ENCODE measurements around the gene RP9. TPM values are rescaled to one million over a fixed set of nuclear protein-coding genes. Genes with fewer than 3 reads are reported as not detected.

Gene RP9
- 8.1 and 8.2 TPM in 2 replicates for total RNA-seq

- DNase-seq (ENCODE audit: low read depth in 2 of 2) = peak in 1 of 2 donors; percentile 75
Observed at GRCh38 chr7:33109005-33109757, at the start of gene RP9. Gene RP9, minus strand, starts transcription at chr7:33109404. Its CDS starts 32 bp downstream, at chr7:33109372.

GRCh38 chr7:33157781-33158180 lies 48.6 kb upstream of the RP9 start:
- DNase-seq (ENCODE audit: low read depth in 2 of 2) = no peak

- no peak for DNase-seq (ENCODE audit: low read depth in 2 of 2)
Observed at GRCh38 chr7:33157311-33157710, 48.1 kb upstream of the RP9 start.

GRCh38 chr7:33156441-33156840 lies 47.2 kb upstream of the RP9 start:
- DNase-seq (ENCODE audit: low read depth in 2 of 2) = no peak

GRCh38 chr7:33155811-33156210 lies 46.6 kb upstream of the RP9 start:
- DNase-seq (ENCODE audit: low read depth in 2 of 2) = no peak

GRCh38 chr7:33152087-33152486 lies 42.9 kb upstream of the RP9 start:
- DNase-seq (ENCODE audit: low read depth in 2 of 2) = no peak

- no peak for DNase-seq (ENCODE audit: low read depth in 2 of 2)
Observed at GRCh38 chr7:33145156-33145555, 36.0 kb upstream of the RP9 start.

- no peak for DNase-seq (ENCODE audit: low read depth in 2 of 2)
Observed at GRCh38 chr7:33143996-33144718, 35.0 kb upstream of the RP9 start.

- DNase-seq (ENCODE audit: low read depth in 2 of 2) = no peak
Observed at GRCh38 chr7:33142585-33142984, 33.4 kb upstream of the RP9 start.

- DNase-seq (ENCODE audit: low read depth in 2 of 2) = no peak
Observed at GRCh38 chr7:33137103-33137502, 27.9 kb upstream of the RP9 start.

GRCh38 chr7:33130184-33130583 lies 21.0 kb upstream of the RP9 start:
- DNase-seq (ENCODE audit: low read depth in 2 of 2) = peak in 1 of 2 donors; percentile 20

- no peak for DNase-seq (ENCODE audit: low read depth in 2 of 2)
Observed at GRCh38 chr7:33129806-33130153, 20.6 kb upstream of the RP9 start.

GRCh38 chr7:33128990-33129805 lies 20.0 kb upstream of the RP9 start, which contains the start of gene BBS9:
Gene BBS9, plus strand, starts transcription at chr7:33129564. Its CDS starts 16,689 bp downstream, at chr7:33146253.
- peak; percentile 69 to 92 for DNase-seq (ENCODE audit: low read depth in 2 of 2)

- no peak for DNase-seq (ENCODE audit: low read depth in 2 of 2)
Observed at GRCh38 chr7:33128631-33128989, 19.4 kb upstream of the RP9 start.

- DNase-seq (ENCODE audit: low read depth in 2 of 2) = no peak
Observed at GRCh38 chr7:33127085-33127484, 17.9 kb upstream of the RP9 start.

- no peak for DNase-seq (ENCODE audit: low read depth in 2 of 2)
Observed at GRCh38 chr7:33118383-33118782, 9.2 kb upstream of the RP9 start.

GRCh38 chr7:33114976-33115375 lies 5.8 kb upstream of the RP9 start:
- DNase-seq (ENCODE audit: low read depth in 2 of 2) = no peak

GRCh38 chr7:33111614-33112013 lies 2.4 kb upstream of the RP9 start:
- no peak for DNase-seq (ENCODE audit: low read depth in 2 of 2)

- peak in 1 of 2 donors; percentile 16 for DNase-seq (ENCODE audit: low read depth in 2 of 2)
Observed at GRCh38 chr7:33109758-33110238, 594 bp upstream of the RP9 start.

GRCh38 chr7:33108554-33109004 lies 625 bp downstream of the RP9 start:
- no peak for DNase-seq (ENCODE audit: low read depth in 2 of 2)

- peak in 1 of 2 donors; percentile 61 for DNase-seq (ENCODE audit: low read depth in 2 of 2)
Observed at GRCh38 chr7:33107136-33108066, 1.8 kb downstream of the RP9 start.
